Measurements from ENCODE around the gene PTK6.
"Not testable (repeated sequence)": the region's sequence is repeated elsewhere in the genome, so short reads cannot be mapped to it uniquely, and the experiment has no call there.

Gene PTK6

GRCh38 chr20:63493563-63494020 lies 43.6 kb downstream of the PTK6 start:
- no peak for DNase-seq (ENCODE audit: low read depth)

DNA sequence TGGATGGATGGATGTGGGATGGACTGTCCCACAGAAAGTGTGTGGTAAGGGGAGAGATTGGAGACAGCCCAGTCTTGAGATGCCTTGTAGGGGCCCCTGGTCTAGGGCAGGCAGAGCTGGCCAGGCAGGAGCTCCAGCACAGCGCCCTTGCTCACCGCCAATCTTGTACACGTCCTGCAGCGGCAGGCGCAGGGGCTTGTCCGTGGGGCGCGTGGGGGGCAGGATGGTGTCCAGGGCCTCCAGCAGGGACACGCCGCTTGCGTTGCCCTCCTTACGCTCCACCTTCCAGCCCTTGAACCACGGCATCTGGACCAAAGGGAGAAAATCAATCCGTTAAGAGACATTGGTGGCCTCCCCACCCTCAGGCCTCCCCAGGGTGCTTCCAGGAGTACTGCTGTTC lies 44.2 kb downstream of the PTK6 start:
- DNase-seq (ENCODE audit: low read depth): no peak

GRCh38 chr20:63492518-63492917 lies 44.7 kb downstream of the PTK6 start:
- no peak for DNase-seq (ENCODE audit: low read depth)

- DNase-seq (ENCODE audit: low read depth): no peak
Observed at GRCh38 chr20:63491635-63492230, 45.4 kb downstream of the PTK6 start.

GRCh38 chr20:63491078-63491477 lies 46.1 kb downstream of the PTK6 start:
- DNase-seq (ENCODE audit: low read depth): no peak

DNA sequence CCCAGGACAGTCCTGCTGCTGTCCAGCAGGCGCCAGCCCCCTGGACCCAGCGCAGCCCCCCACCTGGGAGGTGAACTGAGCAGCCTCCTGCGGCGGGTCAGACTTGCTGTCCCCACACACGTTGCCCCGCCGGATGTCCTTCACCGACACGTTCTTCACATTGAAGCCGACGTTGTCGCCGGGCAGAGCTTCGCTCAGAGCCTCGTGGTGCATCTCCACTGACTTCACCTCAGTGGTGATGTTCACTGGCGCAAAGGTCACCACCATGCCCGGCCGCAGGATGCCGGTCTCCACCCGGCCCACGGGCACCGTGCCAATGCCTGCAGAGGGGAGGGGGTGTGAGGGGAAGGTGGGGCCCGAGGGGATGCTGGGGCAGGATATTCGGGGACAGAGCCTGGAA lies 46.8 kb downstream of the PTK6 start:
- no peak for DNase-seq (ENCODE audit: low read depth)

DNA sequence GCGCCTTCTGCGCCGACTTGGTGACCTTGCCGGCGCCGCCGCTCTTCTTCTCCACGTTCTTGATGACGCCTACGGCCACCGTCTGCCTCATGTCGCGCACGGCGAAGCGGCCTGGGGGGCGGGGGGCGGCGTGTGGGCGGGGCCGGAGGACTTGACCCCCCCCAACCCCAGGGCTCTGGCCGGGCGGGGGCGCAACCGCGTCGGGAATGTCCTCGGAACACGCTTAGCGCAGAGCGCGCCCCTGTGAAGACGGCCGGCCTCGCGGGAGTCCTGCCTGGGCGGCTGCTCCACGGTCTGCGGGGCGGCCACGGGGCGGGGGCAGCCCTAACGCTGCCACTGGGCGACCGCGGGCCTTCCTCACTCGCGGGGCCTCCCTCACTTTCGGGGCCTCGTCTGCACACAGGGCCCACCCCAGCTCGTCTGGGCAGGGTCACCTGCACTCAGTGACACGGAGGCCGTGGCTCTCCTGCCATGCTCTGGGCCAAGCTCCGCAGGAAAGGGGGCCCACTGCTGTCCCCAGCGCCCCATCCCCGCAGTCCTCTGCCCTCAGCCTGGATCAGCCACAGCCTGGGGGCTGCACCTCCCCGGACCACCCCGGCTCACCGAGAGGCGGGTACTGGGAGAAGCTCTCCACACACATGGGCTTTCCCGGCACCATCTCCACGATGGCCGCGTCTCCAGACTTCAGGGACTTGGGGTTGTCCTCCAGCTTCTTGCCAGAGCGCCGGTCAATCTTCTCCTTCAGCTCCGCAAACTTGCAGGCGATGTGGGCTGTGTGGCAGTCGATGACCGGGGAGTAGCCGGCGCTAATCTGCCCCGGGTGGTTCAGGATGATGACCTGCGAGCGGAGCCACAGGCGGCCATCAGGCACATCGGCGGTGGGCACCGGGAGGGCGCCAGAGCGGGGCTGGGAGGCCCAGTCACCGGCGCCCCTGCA lies 48.6 kb downstream of the PTK6 start:
- DNase-seq (ENCODE audit: low read depth): no peak

GRCh38 chr20:63487781-63488241 lies 49.4 kb downstream of the PTK6 start:
- no peak for DNase-seq (ENCODE audit: low read depth)

- DNase-seq (ENCODE audit: low read depth): no peak
Observed at GRCh38 chr20:63487116-63487764, 49.9 kb downstream of the PTK6 start.

GRCh38 chr20:63486300-63486855 lies 50.8 kb downstream of the PTK6 start:
- DNase-seq (ENCODE audit: low read depth): no peak

DNA sequence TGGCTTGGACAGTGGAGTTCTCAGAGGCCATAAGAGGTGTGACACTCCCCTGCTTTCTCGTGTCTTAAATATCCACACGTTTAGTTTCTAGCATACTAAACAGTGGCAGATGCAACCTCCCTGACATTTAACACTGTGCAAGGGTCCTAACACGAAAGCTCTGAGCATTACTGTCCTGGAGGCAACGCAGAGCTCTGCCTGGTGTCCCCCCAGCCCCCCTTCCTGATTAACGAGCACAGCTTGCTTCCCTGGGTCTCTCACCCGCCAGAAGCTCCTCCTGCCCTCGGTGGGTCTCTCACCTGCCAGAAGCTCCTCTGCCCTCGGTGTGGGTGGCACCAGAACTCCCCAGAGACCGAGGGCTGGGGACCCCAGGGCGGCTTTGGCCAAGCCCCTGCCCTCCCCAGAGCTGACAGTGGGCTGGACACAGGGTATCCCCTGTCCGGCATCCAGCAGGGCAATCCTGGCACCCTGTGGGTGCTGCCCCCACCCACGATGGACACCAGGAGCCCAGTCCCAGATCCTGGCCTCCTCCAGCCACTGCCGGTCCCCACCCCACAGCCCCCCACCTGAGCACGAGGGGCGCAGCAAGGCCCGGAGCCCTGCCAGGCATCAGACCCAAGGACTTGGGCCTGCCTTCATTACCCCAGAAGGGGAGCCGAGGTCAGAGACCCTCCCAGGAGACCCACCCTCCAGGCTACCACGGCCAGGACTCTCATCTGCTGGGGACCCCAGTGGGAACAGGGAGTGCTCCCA lies 52.3 kb downstream of the PTK6 start:
- no peak for DNase-seq (ENCODE audit: low read depth)

GRCh38 chr20:63484236-63484635 lies 52.9 kb downstream of the PTK6 start:
- DNase-seq (ENCODE audit: low read depth): no peak

DNA sequence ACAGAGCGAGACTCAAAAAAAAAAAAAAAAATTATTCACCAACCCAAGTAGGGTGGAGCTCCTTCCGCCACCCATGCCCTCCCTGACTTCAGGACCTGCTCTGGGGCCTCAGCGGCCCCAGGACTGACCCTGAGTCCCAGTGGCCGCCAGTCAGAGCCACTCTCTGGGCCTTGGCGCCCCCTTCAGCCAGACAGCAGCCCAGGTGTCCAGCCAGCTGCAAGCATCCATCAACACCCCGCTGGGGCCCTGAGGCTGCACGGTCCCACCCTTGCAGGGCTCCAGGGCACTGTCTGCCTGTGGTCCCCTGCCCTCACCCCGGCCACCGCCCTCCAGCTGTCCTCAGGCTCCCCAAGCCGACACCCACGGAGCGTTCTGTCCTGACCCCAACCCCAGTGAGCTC lies 53.3 kb downstream of the PTK6 start:
- no peak for DNase-seq (ENCODE audit: low read depth)

- DNase-seq (ENCODE audit: low read depth): no peak
Observed at GRCh38 chr20:63482021-63482587, 55.1 kb downstream of the PTK6 start.

DNA sequence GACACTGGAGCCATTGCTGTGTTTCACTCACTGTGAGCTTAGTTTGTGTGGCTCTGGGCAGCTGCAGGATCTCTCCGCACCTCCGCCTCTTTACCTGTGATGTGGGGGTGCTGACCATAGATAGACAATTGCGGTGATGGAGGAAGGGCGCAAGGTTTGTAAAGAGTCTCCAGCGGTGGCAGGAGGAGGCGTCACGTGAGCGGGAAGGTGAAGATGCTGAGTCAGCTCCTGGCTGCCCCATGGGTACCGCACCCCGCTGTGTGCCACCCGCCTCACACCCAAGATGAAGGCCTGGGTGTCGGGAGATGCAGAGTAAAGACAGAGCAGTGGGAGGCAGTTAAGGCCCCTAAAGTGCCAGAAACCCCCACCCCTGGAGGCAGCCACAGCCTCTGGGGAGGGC lies 55.7 kb downstream of the PTK6 start:
- DNase-seq (ENCODE audit: low read depth): no peak

DNA sequence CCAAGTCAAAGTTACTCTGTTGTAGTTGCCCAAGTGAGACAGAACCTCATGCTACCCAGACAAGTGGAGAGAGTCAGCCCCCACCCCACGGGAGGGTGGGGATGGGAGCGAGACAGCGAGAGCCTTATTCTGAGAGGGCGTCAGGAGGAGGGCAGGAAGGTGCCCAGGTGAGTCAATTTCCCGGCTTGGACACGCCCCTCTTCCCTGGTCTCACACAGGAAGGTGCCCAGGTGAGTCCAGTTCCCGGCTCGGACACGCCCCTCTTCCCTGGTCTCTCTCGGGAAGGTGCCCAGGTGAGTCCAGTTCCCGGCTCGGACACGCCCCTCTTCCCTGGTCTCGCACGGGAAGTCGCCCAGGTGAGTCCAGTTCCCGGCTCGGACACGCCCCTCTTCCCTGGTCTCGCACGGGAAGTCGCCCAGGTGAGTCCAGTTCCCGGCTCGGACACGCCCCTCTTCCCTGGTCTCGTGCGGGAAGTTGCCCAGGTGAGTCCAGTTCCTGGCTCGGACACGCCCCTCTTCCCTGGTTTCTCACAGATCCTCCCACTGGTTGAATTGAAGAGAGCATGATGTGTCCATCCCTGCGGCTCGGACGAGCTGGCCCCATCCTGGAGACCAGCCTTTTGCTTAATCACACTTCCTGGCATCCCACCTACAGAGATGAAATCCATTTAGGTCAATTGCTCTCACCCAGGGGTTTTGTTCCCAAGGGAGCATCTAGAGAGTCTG lies 57.3 kb downstream of the PTK6 start:
- not testable (repeated sequence) for DNase-seq (ENCODE audit: low read depth)

GRCh38 chr20:63478346-63479302 lies 58.6 kb downstream of the PTK6 start:
- DNase-seq (ENCODE audit: low read depth): no peak

Data from iris pigment epithelial cell (primary cell).